SK-N-SH treated with all-trans-retinoic acid at 6 μM for 48 hours (cell line): ENCODE data around the gene PLOD2.

ENCODE experiments used
- ATAC-seq: fragments of 200-7000 bp; cut with Tn5 transposase; 3 replicates; pipeline ENCODE4 v1.9.1; 2020; ENCODE audit warnings: mild to moderate bottlenecking, moderate library complexity
- ARNTL ChIP-seq: fragments of 450-650 bp; formaldehyde crosslinking; IDR thresholded peaks from 2 replicates; pipeline ENCODE4 v1.5.0; 2020; ENCODE audit warnings: low read depth, mild to moderate bottlenecking, moderate library complexity, borderline replicate concordance
- BACH2 ChIP-seq: fragments of 250-450 bp; sonication (Bioruptor Pico); IDR thresholded peaks from 2 replicates; pipeline ENCODE4 v1.9.0; 2021; ENCODE audit warnings: mild to moderate bottlenecking, borderline replicate concordance
- CSDC2 ChIP-seq: fragments of 250-450 bp; sonication (Bioruptor Pico); IDR thresholded peaks from 2 replicates; pipeline ENCODE4 v1.5.0; 2020; ENCODE audit warnings: mild to moderate bottlenecking, moderate library complexity
- ESRRG ChIP-seq: fragments of 250-450 bp; sonication (Bioruptor Pico); IDR thresholded peaks from 2 replicates; pipeline ENCODE4 v1.6.1; 2021; ENCODE audit warnings: mild to moderate bottlenecking
- GLIS3 ChIP-seq: fragments of 250-450 bp; sonication (Bioruptor Pico); IDR thresholded peaks from 2 replicates; pipeline ENCODE4 v1.5.0; 2020; ENCODE audit warnings: mild to moderate bottlenecking, moderate library complexity
- ISL1 ChIP-seq: fragments of 250-450 bp; sonication (Bioruptor Pico); IDR thresholded peaks from 2 replicates; pipeline ENCODE4 v2.1.2; 2022; ENCODE audit warnings: mild to moderate bottlenecking, moderate library complexity
- PPARA ChIP-seq: fragments of 250-450 bp; sonication (Bioruptor Pico); IDR thresholded peaks from 2 replicates; pipeline ENCODE4 v1.5.0; 2020; ENCODE audit warnings: mild to moderate bottlenecking, borderline replicate concordance
- RARB ChIP-seq: fragments of 250-450 bp; sonication (Bioruptor Pico); IDR thresholded peaks from 2 replicates; pipeline ENCODE4 v1.8.0; 2021; ENCODE audit warnings: mild to moderate bottlenecking, moderate library complexity
- SNAI2 ChIP-seq: fragments of 250-450 bp; sonication (Bioruptor Pico); IDR thresholded peaks from 2 replicates; pipeline ENCODE4 v1.5.0; 2020; ENCODE audit warnings: mild to moderate bottlenecking, moderate library complexity
- TCF4 ChIP-seq: fragments of 250-450 bp; sonication (Bioruptor Pico); IDR thresholded peaks from 2 replicates; pipeline ENCODE4 v1.8.0; 2021; ENCODE audit warnings: mild to moderate bottlenecking, moderate library complexity, borderline replicate concordance
- TOX ChIP-seq: fragments of 250-450 bp; sonication (Bioruptor Pico); IDR thresholded peaks from 2 replicates; pipeline ENCODE4 v1.8.0; 2021; ENCODE audit warnings: mild to moderate bottlenecking, moderate library complexity, borderline replicate concordance
- ZC3H10 ChIP-seq: fragments of 250-450 bp; sonication (Bioruptor Pico); IDR thresholded peaks from 2 replicates; pipeline ENCODE4 v1.5.1; 2021; ENCODE audit warnings: mild to moderate bottlenecking, moderate library complexity
- ZFP3 ChIP-seq: fragments of 250-450 bp; sonication (Bioruptor Pico); IDR thresholded peaks from 2 replicates; pipeline ENCODE4 v1.5.0; 2020; ENCODE audit warnings: mild to moderate bottlenecking, moderate library complexity
- ZFP30 ChIP-seq: fragments of 450-650 bp; formaldehyde crosslinking; IDR thresholded peaks from 2 replicates; pipeline ENCODE4 v1.5.0; 2022; ENCODE audit warnings: mild to moderate bottlenecking, moderate library complexity
- ZNF565 ChIP-seq: fragments of 450-650 bp; formaldehyde crosslinking; conservative IDR thresholded peaks from 2 replicates; pipeline ENCODE4 v1.5.0; 2020; ENCODE audit warnings: low read depth, mild to moderate bottlenecking, moderate library complexity
- ZNF70 ChIP-seq: fragments of 450-650 bp; formaldehyde crosslinking; IDR thresholded peaks from 2 replicates; pipeline ENCODE4 v1.5.0; 2020; ENCODE audit warnings: mild to moderate bottlenecking, moderate library complexity
- TF ChIP-seq, protein P1 (sequence below): fragments of 250-450 bp; sonication (Bioruptor Pico); IDR thresholded peaks from 2 replicates; pipeline ENCODE4 v1.5.1; 2020; ENCODE audit warnings: low read depth, mild to moderate bottlenecking, moderate library complexity
- TF ChIP-seq, protein P2 (sequence below): fragments of 250-450 bp; sonication (Bioruptor Pico); IDR thresholded peaks from 2 replicates; pipeline ENCODE4 v1.5.1; 2021; ENCODE audit warnings: mild to moderate bottlenecking, moderate library complexity
- TF ChIP-seq, protein P3 (sequence below): fragments of 250-450 bp; sonication (Bioruptor Pico); IDR thresholded peaks from 2 replicates; pipeline ENCODE4 v1.8.0; 2020; ENCODE audit warnings: mild to moderate bottlenecking, moderate library complexity, borderline replicate concordance
- TF ChIP-seq, protein P4 (sequence below): fragments of 250-450 bp; sonication (Bioruptor Pico); IDR thresholded peaks from 2 replicates; pipeline ENCODE4 v1.8.0; 2021; ENCODE audit warnings: low read depth, mild to moderate bottlenecking, moderate library complexity, borderline replicate concordance

The PLOD2 gene

DNA sequence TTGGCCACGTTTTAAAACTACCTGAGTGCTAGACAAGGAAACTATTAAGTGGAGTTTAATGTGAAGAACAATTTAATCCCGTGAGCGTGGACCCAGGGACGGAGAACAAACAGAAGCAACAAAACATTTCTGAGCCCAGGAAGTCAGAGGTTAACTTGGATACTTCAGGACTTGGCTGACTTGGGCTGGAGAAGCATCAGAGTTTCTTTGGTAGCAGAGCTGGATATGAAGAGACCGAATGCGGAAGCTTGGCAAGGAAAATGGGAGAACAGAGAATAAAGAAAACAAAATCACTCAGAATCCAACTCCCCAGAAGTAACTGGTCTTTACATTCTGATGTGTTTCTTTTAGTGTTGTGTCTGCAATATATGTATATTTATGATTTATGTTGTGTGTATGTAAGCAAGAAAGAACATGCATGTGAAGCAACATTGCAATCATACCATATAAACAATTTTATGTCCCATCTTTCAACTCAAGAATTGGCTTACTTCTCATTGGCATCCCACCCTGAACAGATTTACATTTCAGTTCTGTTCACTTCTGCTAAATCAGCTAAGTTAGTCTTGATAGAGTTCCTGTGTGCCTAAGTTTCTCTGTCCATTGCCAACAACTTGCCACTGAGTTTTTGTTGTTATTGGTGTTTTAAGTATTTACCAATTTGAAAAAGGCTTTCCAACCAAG, 17.2 kb upstream of the PLOD2 start:
- TF ChIP-seq, protein P1, sequence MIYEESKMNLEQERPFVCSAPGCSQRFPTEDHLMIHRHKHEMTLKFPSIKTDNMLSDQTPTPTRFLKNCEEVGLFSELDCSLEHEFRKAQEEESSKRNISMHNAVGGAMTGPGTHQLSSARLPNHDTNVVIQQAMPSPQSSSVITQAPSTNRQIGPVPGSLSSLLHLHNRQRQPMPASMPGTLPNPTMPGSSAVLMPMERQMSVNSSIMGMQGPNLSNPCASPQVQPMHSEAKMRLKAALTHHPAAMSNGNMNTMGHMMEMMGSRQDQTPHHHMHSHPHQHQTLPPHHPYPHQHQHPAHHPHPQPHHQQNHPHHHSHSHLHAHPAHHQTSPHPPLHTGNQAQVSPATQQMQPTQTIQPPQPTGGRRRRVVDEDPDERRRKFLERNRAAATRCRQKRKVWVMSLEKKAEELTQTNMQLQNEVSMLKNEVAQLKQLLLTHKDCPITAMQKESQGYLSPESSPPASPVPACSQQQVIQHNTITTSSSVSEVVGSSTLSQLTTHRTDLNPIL (CRISPR knock-in tag) = no peak
- no peak for TF ChIP-seq RARB (CRISPR knock-in tag)
- no peak for TF ChIP-seq TCF4 (CRISPR knock-in tag)
- TF ChIP-seq, all 23 proteins: peak for 0
- no peak for ATAC-seq

- TF ChIP-seq ZC3H10 (no peak), CSDC2 (no peak), ISL1 (no peak), TOX (CRISPR knock-in tag) (no peak), ZFP30 (no peak), ZFP3 (CRISPR knock-in tag) (no peak), SNAI2 (CRISPR knock-in tag) (no peak)
- TF ChIP-seq, protein P2, sequence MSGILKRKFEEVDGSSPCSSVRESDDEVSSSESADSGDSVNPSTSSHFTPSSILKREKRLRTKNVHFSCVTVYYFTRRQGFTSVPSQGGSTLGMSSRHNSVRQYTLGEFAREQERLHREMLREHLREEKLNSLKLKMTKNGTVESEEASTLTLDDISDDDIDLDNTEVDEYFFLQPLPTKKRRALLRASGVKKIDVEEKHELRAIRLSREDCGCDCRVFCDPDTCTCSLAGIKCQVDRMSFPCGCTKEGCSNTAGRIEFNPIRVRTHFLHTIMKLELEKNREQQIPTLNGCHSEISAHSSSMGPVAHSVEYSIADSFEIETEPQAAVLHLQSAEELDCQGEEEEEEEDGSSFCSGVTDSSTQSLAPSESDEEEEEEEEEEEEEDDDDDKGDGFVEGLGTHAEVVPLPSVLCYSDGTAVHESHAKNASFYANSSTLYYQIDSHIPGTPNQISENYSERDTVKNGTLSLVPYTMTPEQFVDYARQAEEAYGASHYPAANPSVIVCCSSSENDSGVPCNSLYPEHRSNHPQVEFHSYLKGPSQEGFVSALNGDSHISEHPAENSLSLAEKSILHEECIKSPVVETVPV (CRISPR knock-in tag) = no peak
- ATAC-seq = no peak
Observed at GRCh38 chr3:146177519-146177918, 16.5 kb upstream of the PLOD2 start.

- no peak for ATAC-seq
- TF ChIP-seq SNAI2 (CRISPR knock-in tag) (no peak), ARNTL (CRISPR knock-in tag) (no peak), ESRRG (CRISPR knock-in tag) (no peak), ZC3H10 (no peak), RARB (CRISPR knock-in tag) (no peak), GLIS3 (CRISPR knock-in tag) (no peak), ZNF565 (CRISPR knock-in tag) (no peak), BACH2 (CRISPR knock-in tag) (no peak), ZFP3 (CRISPR knock-in tag) (no peak), ISL1 (no peak), TOX (CRISPR knock-in tag) (no peak), ZNF70 (CRISPR knock-in tag) (no peak), ZFP30 (no peak), TCF4 (CRISPR knock-in tag) (no peak)
- TF ChIP-seq, protein P1 (CRISPR knock-in tag) = no peak
- TF ChIP-seq, protein P3, sequence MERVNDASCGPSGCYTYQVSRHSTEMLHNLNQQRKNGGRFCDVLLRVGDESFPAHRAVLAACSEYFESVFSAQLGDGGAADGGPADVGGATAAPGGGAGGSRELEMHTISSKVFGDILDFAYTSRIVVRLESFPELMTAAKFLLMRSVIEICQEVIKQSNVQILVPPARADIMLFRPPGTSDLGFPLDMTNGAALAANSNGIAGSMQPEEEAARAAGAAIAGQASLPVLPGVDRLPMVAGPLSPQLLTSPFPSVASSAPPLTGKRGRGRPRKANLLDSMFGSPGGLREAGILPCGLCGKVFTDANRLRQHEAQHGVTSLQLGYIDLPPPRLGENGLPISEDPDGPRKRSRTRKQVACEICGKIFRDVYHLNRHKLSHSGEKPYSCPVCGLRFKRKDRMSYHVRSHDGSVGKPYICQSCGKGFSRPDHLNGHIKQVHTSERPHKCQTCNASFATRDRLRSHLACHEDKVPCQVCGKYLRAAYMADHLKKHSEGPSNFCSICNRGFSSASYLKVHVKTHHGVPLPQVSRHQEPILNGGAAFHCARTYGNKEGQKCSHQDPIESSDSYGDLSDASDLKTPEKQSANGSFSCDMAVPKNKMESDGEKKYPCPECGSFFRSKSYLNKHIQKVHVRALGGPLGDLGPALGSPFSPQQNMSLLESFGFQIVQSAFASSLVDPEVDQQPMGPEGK (CRISPR knock-in tag) = no peak
Observed at GRCh38 chr3:146177072-146177471, 16.1 kb upstream of the PLOD2 start.

- no peak for ATAC-seq
- TF ChIP-seq BACH2 (CRISPR knock-in tag) = no peak
- TF ChIP-seq ARNTL (CRISPR knock-in tag) = no peak
- no peak for TF ChIP-seq ZNF70 (CRISPR knock-in tag)
- TF ChIP-seq ISL1 = no peak
- TF ChIP-seq, protein P3 (CRISPR knock-in tag) = no peak
- TF ChIP-seq CSDC2 = no peak
- TF ChIP-seq PPARA (CRISPR knock-in tag) = no peak
- TF ChIP-seq, protein P4, sequence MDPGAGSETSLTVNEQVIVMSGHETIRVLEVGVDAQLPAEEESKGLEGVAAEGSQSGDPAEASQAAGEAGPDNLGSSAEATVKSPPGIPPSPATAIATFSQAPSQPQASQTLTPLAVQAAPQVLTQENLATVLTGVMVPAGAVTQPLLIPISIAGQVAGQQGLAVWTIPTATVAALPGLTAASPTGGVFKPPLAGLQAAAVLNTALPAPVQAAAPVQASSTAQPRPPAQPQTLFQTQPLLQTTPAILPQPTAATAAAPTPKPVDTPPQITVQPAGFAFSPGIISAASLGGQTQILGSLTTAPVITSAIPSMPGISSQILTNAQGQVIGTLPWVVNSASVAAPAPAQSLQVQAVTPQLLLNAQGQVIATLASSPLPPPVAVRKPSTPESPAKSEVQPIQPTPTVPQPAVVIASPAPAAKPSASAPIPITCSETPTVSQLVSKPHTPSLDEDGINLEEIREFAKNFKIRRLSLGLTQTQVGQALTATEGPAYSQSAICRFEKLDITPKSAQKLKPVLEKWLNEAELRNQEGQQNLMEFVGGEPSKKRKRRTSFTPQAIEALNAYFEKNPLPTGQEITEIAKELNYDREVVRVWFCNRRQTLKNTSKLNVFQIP (CRISPR knock-in tag) = no peak
- TF ChIP-seq RARB (CRISPR knock-in tag) = no peak
- no peak for TF ChIP-seq SNAI2 (CRISPR knock-in tag)
Observed at GRCh38 chr3:146172586-146172985, 11.6 kb upstream of the PLOD2 start.
